Left lobe of liver (tissue), 2 donors: ENCODE measurements around the gene DMRTA1. TPM values are rescaled to one million over a fixed set of nuclear protein-coding genes. Genes with fewer than 3 reads are reported as not detected.
"Not testable (repeated sequence)": the region's sequence is repeated elsewhere in the genome, so short reads cannot be mapped to it uniquely, and the experiment has no call there.

ENCODE experiments used
- ATAC-seq: fragments of 200-7000 bp; cut with Tn5 transposase; one replicate; pipeline ENCODE4 v1.9.1; 2020; ENCODE audit warnings: mild to moderate bottlenecking, moderate library complexity
- DNase-seq: peaks from one replicate; pipeline ENCODE4 v3.0.0-alpha.2; 2020; ENCODE audit warnings: low spot score
- total RNA-seq: library from RNA; stranded (reverse); gene quantifications from one replicate; pipeline ENCODE4 v1.2.1, GENCODE V29; 2021
- donor health status: DM: no; HTN: no; CAD: no; lungs with moderate emphysema.
- donor health status: DM: no; HTN: yes; CAD: no.

The DMRTA1 gene
- total RNA-seq, 1 donor from 2014 or later: 6.9 TPM

- peak; percentile 66 for ATAC-seq
- DNase-seq: no peak
These were observed 10.8 kb downstream of the DMRTA1 start for GRCh38 chr9:22457448-22457847.

- ATAC-seq: no peak
These were observed 16.6 kb downstream of the DMRTA1 start for GRCh38 chr9:22463205-22463604.

DNA sequence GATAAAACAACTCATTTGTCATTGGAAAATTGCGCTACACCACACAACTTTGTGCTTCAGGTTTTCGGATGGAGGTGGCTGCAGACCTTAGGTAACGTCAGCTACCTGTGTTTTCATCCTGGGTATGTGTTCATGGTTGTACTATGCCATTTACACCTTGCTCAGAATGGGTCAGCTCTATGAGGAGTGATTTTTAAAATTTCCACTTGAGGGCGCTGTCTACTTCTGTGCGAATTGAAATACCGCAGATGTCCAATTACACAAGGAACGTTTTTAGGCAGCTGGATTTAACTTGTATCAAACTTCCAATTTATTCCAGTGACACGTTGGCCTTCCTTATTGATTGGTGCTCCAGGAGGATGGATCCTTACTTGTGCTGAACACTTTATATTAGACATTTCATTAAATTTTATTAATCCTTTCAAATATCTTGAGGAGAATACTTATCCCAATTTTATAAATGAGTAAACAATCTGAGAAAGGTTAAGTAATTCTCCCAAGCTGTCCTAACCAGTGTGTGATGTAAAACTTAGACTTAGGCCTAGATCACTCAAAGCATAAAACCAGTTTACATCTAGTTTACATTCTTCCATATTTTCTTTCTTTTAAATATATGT lies 23.4 kb downstream of the DMRTA1 start:
- DNase-seq: no peak
- ATAC-seq: peak; percentile 92

More at GRCh38 chr9:22463205-22463604, 16.6 kb downstream of the DMRTA1 start:
- DNase-seq: no peak

DNA sequence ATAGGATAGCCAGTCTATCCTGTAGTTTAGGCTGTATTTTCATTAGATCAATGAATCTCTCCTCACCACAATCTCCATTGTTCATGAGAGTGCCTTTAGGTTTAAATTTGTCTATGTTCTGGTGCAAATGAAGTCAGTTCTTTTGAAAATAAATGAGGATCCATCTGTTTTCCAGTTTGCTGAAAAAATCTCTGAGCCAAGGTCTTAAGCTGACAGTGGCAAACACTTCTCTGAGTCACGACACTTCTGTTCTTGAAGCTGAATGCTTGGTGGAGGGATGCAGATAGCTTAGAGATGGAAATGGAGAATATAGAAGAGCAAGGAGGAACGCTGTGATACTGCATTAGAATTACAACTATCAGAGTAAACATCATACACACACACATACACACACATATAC lies 34.9 kb downstream of the DMRTA1 start:
- no peak for ATAC-seq
- no peak for DNase-seq

DNA sequence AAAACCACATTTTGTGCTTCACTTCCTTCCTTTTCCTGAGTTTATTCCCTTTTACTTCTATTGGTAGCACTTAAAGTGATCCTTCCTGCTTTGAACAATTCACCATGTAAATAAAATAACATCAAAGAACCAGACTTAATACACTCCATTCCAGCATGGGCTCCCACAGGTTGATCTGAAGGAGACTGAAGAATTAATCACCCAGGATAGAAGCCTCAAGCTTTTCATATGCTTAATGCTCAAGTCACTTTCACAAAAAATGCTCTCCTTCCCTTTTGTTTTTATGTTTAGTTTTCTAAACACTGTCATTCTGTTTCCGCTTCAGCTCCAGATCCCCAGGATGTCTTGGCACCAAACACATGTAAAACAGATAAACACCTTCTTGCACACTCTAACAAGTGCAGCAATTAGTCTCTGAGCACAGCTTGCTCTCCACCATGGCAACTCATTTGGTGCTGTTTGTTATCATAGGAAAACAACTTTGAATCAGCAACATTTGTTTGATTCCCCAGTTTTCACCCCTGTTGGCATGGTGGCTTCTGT lies 37.0 kb downstream of the DMRTA1 start:
- DNase-seq: no peak
- ATAC-seq: no peak

DNA sequence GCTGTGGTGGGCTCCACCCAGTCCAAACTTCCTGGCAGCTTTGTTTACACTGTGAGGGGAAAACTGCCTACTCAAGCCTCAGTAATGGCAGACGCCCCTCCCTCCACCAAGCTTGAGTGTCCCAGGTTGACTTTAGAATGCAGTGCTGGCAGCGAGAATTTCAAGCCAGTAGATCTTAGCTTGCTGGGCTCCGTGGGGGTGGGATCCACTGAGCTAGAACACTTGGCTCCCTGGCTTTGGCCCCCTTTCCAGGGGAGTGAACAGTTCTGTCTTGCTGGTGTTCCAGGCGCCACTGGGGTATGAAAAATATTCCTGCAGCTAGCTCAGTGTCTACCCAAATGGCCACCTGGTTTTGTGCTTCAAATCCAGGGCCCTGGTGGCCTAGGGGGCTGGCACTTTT lies 49.6 kb downstream of the DMRTA1 start:
- ATAC-seq: not testable (repeated sequence)

More for the DNA sequence above, 49.6 kb downstream of the DMRTA1 start:
- DNase-seq: not testable (repeated sequence)
